ENCODE data around the gene FNIP2.
"Not testable (repeated sequence)": the region's sequence is repeated elsewhere in the genome, so short reads cannot be mapped to it uniquely, and the experiment has no call there.

The FNIP2 gene

DNA sequence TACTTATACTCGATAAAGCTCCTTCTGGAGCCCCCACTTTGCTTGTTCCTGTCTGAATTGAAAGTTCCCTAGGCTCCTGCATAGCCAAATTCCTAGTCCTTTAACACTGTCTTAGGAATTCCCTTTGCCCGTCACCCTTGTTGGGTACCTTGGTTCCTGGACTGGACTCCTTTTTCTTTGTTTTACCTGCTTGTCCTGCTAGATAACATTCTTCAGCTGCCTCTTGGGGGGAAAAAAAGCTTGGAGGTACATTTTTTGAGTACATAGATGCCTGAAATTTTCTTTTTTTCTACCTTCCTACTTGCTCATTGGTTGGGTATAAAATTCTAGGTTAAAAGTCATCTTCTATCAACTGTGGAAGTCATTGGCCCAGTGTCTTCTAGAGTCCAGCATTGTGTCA lies 179.2 kb downstream of the FNIP2 start:
- DNase-seq (ENCODE audit: low read depth): no peak
- TF ChIP-seq, protein P1, sequence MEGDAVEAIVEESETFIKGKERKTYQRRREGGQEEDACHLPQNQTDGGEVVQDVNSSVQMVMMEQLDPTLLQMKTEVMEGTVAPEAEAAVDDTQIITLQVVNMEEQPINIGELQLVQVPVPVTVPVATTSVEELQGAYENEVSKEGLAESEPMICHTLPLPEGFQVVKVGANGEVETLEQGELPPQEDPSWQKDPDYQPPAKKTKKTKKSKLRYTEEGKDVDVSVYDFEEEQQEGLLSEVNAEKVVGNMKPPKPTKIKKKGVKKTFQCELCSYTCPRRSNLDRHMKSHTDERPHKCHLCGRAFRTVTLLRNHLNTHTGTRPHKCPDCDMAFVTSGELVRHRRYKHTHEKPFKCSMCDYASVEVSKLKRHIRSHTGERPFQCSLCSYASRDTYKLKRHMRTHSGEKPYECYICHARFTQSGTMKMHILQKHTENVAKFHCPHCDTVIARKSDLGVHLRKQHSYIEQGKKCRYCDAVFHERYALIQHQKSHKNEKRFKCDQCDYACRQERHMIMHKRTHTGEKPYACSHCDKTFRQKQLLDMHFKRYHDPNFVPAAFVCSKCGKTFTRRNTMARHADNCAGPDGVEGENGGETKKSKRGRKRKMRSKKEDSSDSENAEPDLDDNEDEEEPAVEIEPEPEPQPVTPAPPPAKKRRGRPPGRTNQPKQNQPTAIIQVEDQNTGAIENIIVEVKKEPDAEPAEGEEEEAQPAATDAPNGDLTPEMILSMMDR (IDR thresholded peaks at IDR 0.05; ENCODE audit: low read depth, low read length, missing control alignments): no peak
- no peak overlapping the region for H3K4me3 ChIP-seq (ENCODE audit: low read depth, low read length)

DNA sequence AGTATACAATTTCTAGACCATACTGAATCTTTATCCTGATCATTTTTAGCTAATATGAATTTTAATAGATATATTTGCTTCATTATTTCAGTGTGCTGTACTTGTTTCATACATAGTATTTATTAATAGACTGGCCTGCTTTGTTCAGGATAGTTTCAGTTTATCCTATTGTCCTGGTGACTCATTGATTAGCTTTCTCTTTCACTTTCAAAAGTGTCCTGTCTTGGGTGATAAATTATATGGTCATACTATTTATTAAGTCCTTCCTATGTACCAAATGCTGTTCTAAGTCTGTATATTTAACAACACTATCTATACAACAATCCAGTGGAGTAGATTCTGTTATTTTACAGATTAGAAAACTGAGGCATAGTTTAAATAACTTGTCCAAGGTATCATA lies 180.3 kb downstream of the FNIP2 start:
- DNase-seq (ENCODE audit: low read depth): no peak
- no peak overlapping the region for H3K4me3 ChIP-seq (ENCODE audit: low read depth, low read length)
- TF ChIP-seq, protein P1 (IDR thresholded peaks at IDR 0.05; ENCODE audit: low read depth, low read length, missing control alignments): no peak

DNA sequence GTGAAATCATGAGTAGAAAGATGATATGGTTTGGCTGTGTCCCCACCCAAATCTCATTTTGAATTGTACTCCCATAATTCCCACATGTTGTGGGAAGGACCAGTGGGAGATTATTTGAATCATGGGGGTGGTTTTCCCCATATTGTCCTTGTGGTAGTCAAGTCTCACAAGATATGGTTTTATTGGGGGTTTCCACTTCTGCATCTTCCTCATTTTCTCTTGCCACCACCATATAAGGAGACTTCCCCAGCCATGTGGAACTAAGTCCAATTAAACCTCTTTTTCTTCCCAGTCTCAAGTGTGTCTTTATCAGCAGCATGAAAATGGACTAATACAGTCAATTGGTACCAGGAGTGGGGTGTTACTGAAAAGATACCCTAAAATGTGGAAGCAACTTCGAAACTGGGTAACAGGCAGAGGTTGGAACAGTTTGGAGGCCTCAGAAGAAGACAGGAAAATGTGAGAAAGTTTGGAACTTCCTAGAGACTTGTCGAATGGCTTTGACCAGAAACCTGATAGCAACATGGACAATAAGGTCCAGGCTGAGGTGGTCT lies 183.5 kb downstream of the FNIP2 start:
- DNase-seq (ENCODE audit: low read depth); H3K4me3 ChIP-seq (ENCODE audit: low read depth, low read length): not testable (repeated sequence)

DNA sequence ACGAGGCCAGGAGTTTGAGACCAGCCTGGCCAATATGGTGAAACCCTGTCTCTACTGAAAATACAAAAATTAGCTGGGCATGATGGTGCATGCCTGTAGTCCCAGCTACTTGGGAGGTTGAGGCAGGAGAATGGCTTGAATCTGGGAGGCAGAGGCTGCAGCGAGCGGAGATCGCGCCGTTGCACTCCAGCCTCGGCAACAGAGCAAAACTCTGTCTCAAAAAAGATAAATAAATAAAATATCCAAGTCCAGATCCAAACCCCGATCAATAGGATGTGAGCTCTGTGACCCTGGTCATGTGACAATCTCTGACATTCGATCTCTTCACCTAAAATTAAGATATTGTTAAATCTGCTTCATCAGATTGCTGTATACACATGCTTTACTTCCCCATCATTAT lies 187.5 kb downstream of the FNIP2 start:
- not testable (repeated sequence) for H3K4me3 ChIP-seq (ENCODE audit: low read depth, low read length); DNase-seq (ENCODE audit: low read depth)

DNA sequence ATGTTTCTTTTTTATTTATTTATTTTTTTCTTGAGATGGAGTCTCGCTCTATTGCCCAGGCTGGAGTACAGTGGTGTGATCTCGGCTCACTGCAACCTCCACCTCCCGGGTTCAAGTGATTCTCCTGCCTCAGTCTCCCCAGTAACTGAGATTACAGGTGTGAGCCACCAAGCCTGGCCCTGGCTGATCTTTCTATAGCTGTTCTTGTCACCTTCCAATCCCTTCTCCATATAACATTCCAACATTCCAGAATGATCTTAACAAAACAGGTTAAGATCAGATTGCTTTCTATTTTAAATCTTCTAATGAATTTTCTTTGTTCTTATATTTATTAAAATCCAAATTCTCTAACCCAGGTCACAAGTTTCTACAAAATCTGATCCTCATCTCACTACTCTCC lies 188.1 kb downstream of the FNIP2 start:
- H3K4me3 ChIP-seq (ENCODE audit: low read depth, low read length); DNase-seq (ENCODE audit: low read depth): not testable (repeated sequence)

Data from GM12864 (cell line).